HepG2 (cell line): ENCODE data around the gene ARHGAP21. TPM values are rescaled to one million over a fixed set of nuclear protein-coding genes. Genes with fewer than 3 reads are reported as not detected.

ENCODE experiments used
- ATAC-seq: fragments of 200-7000 bp; cut with Tn5 transposase; 3 replicates; pipeline ENCODE4 v1.9.1; 2020; ENCODE audit warnings: mild to moderate bottlenecking, moderate library complexity
- BruUV-seq: library from RNA; stranded (reverse); fragments of 400-500 nt; replicated peaks from 2 replicates; lab custom pipeline; 2021; lab: Mats Ljungman, UMichigan
- CTCF ChIA-PET: fragments of 300-600 bp; formaldehyde crosslinking; extraction: SDS; loops from one replicate; lab custom pipeline; 2021; ENCODE audit warnings: low total read pairs, inconsistent platforms, low intra/inter-chr PET ratio; lab: Yijun Ruan, JAX
- POLR2A ChIA-PET: fragments of 350-600 bp; sonication (Branson Sonifier 250); formaldehyde crosslinking; loops from one replicate; lab custom pipeline; 2020; ENCODE audit warnings: antibody characterized with exemption, inconsistent platforms; lab: Yijun Ruan, JAX
- DNase-seq: peaks from one replicate; pipeline ENCODE4 v3.0.0-alpha.2; 2015; ENCODE audit warnings: low spot score
- FAIRE-seq: peaks from 3 replicates; lab custom pipeline; 2011; peaks lifted over from hg19 to GRCh38; lab: Jason Lieb, UNC
- H2AFZ ChIP-seq: one replicate; pipeline ENCODE4 v1.6.1; 2011; ENCODE audit warnings: low read length, inconsistent platforms
- H3K27ac ChIP-seq: fragments of 300-600 bp; 3 replicates; pipeline ENCODE4 v1.8.0; 2011; ENCODE audit warnings: mixed run types, mild to moderate bottlenecking, mixed read lengths, low read length, inconsistent platforms; ENCODE audit not compliant: insufficient read depth; ENCODE audit errors: extremely low read length
- H3K27me3 ChIP-seq, 2 experiments: fragments of 200-600 bp in 1 of 2; 2 replicates in 1 of 2; 3 replicates in 1 of 2; pipeline versions ENCODE4 v1.6.0 to v1.8.0; 2011; ENCODE audit warnings: low read length in 2 of 2, mild to moderate bottlenecking in 2 of 2, moderate library complexity in 2 of 2, inconsistent platforms in 1 of 2; ENCODE audit not compliant: insufficient read depth in 2 of 2, control insufficient read depth in 1 of 2
- H3K36me3 ChIP-seq, 2 experiments: fragments of 200-600 bp in 1 of 2; replicated peaks in 1 of 2; 2 replicates in 1 of 2; 3 replicates in 1 of 2; pipeline versions ENCODE4 v1.5.1 to v1.8.0; 2011; ENCODE audit warnings: low read length in 2 of 2, inconsistent platforms in 1 of 2; ENCODE audit not compliant: insufficient read depth in 2 of 2, control insufficient read depth in 1 of 2
- H3K4me1 ChIP-seq: 2 replicates; pipeline ENCODE4 v1.5.1; 2012; ENCODE audit warnings: low read length, inconsistent platforms; ENCODE audit not compliant: insufficient read depth
- H3K4me2 ChIP-seq: 2 replicates; pipeline ENCODE4 v1.6.0; 2011; ENCODE audit warnings: low read depth, low read length, inconsistent platforms
- H3K4me3 ChIP-seq, 3 experiments: fragments of 200-600 bp in 1 of 3; sonication (generic), shearing (Covaris generic) in 1 of 3; replicated peaks in 1 of 3; 2 replicates each; pipeline ENCODE4 v1.5.1; 2011 to 2016; ENCODE audit warnings: low read length in 3 of 3, inconsistent platforms in 2 of 3, low read depth in 2 of 3, mild to moderate bottlenecking in 2 of 3, control low read depth in 1 of 3, mixed read lengths in 1 of 3; ENCODE audit not compliant: insufficient read depth in 1 of 3
- H3K79me2 ChIP-seq: one replicate; pipeline ENCODE4 v1.6.1; 2011; ENCODE audit warnings: low read length, inconsistent platforms; ENCODE audit not compliant: insufficient read depth
- H3K9ac ChIP-seq: 2 replicates; pipeline ENCODE4 v1.6.0; 2011; ENCODE audit warnings: mild to moderate bottlenecking, low read depth, low read length, inconsistent platforms; ENCODE audit not compliant: insufficient read depth
- H3K9me3 ChIP-seq: 2 replicates; pipeline ENCODE4 v1.5.1; 2012; ENCODE audit warnings: mild to moderate bottlenecking, low read length
- H4K20me1 ChIP-seq: 2 replicates; pipeline ENCODE4 v1.6.0; 2011; ENCODE audit warnings: inconsistent platforms, mild to moderate bottlenecking, low read length, moderate library complexity; ENCODE audit not compliant: insufficient read depth
- AHR ChIP-seq: IDR thresholded peaks from 2 replicates; pipeline ENCODE4 v1.6.1; 2018; ENCODE audit warnings: missing genetic modification reagents, missing compliant biosample characterization
- ARNTL ChIP-seq: sonication (generic); formaldehyde crosslinking; IDR thresholded peaks from 2 replicates; pipeline ENCODE4 v1.4.0; 2020; ENCODE audit warnings: mild to moderate bottlenecking, missing genetic modification reagents
- DMAP1 ChIP-seq: IDR thresholded peaks from 2 replicates; pipeline ENCODE4 v1.6.1; 2016
- ERF ChIP-seq: IDR thresholded peaks from 2 replicates; pipeline ENCODE4 v1.6.1; 2018; ENCODE audit warnings: missing biosample characterization, missing genetic modification reagents
- FOXO1 ChIP-seq: sonication (generic); formaldehyde crosslinking; IDR thresholded peaks from 2 replicates; pipeline ENCODE4 v1.4.0; 2020; ENCODE audit warnings: missing genetic modification reagents
- FOXO4 ChIP-seq: sonication (generic); formaldehyde crosslinking; conservative IDR thresholded peaks from 2 replicates; pipeline ENCODE4 v1.8.1; 2023; ENCODE audit warnings: missing genetic modification reagents
- HES4 ChIP-seq: sonication (generic); formaldehyde crosslinking; IDR thresholded peaks from 2 replicates; pipeline ENCODE4 v1.9.0; 2021; ENCODE audit warnings: mild to moderate bottlenecking, missing genetic modification reagents, borderline replicate concordance
- HNRNPK ChIP-seq: fragments of 200-400 bp; formaldehyde crosslinking; IDR thresholded peaks from 2 replicates; pipeline ENCODE4 v1.6.1; 2018; ENCODE audit warnings: low read length, low read depth, moderate library complexity, mild to moderate bottlenecking; ENCODE audit not compliant: poor library complexity, severe bottlenecking
- MXD1 ChIP-seq: sonication (generic); formaldehyde crosslinking; IDR thresholded peaks from 2 replicates; pipeline ENCODE4 v1.4.0; 2020; ENCODE audit warnings: mild to moderate bottlenecking, missing genetic modification reagents
- NFIC ChIP-seq: IDR thresholded peaks from 2 replicates; pipeline ENCODE4 v1.6.1; 2012; ENCODE audit warnings: mild to moderate bottlenecking, low read length, inconsistent platforms
- NRL ChIP-seq: sonication (generic); formaldehyde crosslinking; IDR thresholded peaks from 2 replicates; pipeline ENCODE4 v1.5.0; 2020; ENCODE audit warnings: missing genetic modification reagents, mild to moderate bottlenecking, moderate library complexity, borderline replicate concordance
- POLR2A ChIP-seq, 2 experiments: IDR thresholded peaks; 2 replicates each; pipeline ENCODE4 v1.6.1; 2011; ENCODE audit warnings: low read depth in 2 of 2, low read length in 2 of 2, mild to moderate bottlenecking in 1 of 2, moderate library complexity in 1 of 2; ENCODE audit not compliant: insufficient read depth in 1 of 2
- RAD51 ChIP-seq: fragments of 450-650 bp; IDR thresholded peaks from 2 replicates; pipeline ENCODE4 v1.6.1; 2016; ENCODE audit warnings: borderline replicate concordance
- ZNF335 ChIP-seq: sonication (generic); formaldehyde crosslinking; IDR thresholded peaks from 2 replicates; pipeline ENCODE4 v1.4.0; 2020; ENCODE audit warnings: missing genetic modification reagents
- ZNF563 ChIP-seq: sonication (generic); formaldehyde crosslinking; IDR thresholded peaks from 2 replicates; pipeline ENCODE4 v1.8.0; 2022; ENCODE audit warnings: mild to moderate bottlenecking, moderate library complexity, missing genetic modification reagents
- ZNF644 ChIP-seq: IDR thresholded peaks from 2 replicates; pipeline ENCODE4 v1.6.1; 2016; ENCODE audit warnings: low read depth
- ZNF747 ChIP-seq: sonication (generic); formaldehyde crosslinking; IDR thresholded peaks from 2 replicates; pipeline ENCODE4 v1.8.1; 2023; ENCODE audit warnings: missing genetic modification reagents, mild to moderate bottlenecking, borderline replicate concordance
- WGBS: methylation state at CpG from one replicate; pipeline ENCODE4 v1.1.6; 2017; ENCODE audit warnings: low lambda C conversion rate; 5-methylcytosine and 5-hydroxymethylcytosine counted together
- in situ Hi-C: cut with HindIII; loops from 2 replicates; pipeline ENCODE4 v1.10.0; 2017; ENCODE audit warnings: low pct_unique_long_range_greater_than_20kb; ENCODE audit not compliant: extremely low pct_ligation_motif_present
- intact Hi-C: fragments of 100-400 bp; cut with micrococcal nuclease; formaldehyde crosslinking; loops from one replicate; pipeline ENCODE4 v1.10.0; 2022; ENCODE audit not compliant: unreplicated experiment
- polyA plus RNA-seq, 8 experiments: library from polyadenylated mRNA; depleted of rRNA in 3 of 8; stranded (reverse) in 7 of 8; unstranded in 1 of 8; fragments of >200 nt; fragmentation: Illumina TruSeq in 4 of 8; extraction: Trizol in 4 of 8; gene quantifications; 2 replicates each; pipeline versions ENCODE4 v1.2.1 to v1.2.3, GENCODE V29; 2011 to 2016; ENCODE audit warnings: low read depth in 4 of 8, missing spikeins in 1 of 8, mixed read lengths in 1 of 8; ENCODE audit not compliant: insufficient read depth in 1 of 8
- total RNA-seq, 5 experiments: library from RNA; depleted of rRNA; stranded (reverse); fragments of >200 nt; fragmentation: Illumina TruSeq; extraction: Trizol; gene quantifications; 2 replicates each; pipeline ENCODE4 v1.2.3, GENCODE V29; 2016; ENCODE audit warnings: low read depth in 1 of 5
- TF ChIP-seq, protein P1 (sequence below): sonication (generic); formaldehyde crosslinking; IDR thresholded peaks from 2 replicates; pipeline ENCODE4 v1.5.0; 2020; ENCODE audit warnings: missing genetic modification reagents
- TF ChIP-seq, protein P2 (sequence below): sonication (generic); formaldehyde crosslinking; IDR thresholded peaks from 2 replicates; pipeline ENCODE4 v1.9.0; 2021; ENCODE audit warnings: missing genetic modification reagents, borderline replicate concordance

Gene ARHGAP21
- total and polyA plus RNA-seq, 2 of the 13 experiments (the other 11 are each of a cell fraction or from before 2014, with no cell fraction given) = 23.9 to 26.6 TPM

DNA sequence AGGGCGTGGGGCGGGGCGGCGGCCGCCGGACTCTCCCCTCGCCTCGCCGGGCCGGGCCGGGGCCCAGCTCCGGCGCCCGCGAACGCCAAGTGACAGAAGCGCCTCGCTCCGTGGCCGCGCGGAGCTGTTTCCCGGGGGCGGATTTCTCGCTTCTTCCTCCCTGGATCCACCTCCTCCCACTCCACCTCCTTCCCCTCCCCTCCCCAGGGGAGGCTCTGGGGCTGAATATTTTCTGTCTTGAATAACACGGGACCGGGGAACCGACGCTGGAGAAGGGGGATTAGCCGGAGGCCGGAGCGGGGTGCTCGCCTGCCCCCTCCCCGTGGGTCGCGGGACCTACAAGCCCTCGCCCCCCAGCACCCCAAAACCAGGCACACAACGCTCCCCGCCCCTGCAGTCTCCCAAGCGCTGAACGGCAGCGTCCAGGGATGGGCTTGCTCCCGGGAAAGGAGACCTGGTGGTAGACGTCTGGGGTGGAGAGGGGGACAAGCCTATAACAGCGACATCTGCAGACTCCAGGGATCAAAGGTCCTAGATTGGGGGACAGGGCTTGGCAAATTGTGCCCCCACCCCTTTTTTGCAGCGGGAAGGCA is at the start of gene ARHGAP21 (continued):
- TF ChIP-seq FOXO4 (CRISPR knock-in tag) (no peak), HNRNPK (peak; percentile 3), MXD1 (CRISPR knock-in tag) (0 out of 2 replicates have a peak, but pooled peaks have one; percentile 13), DMAP1 (0 out of 2 replicates have a peak, but pooled peaks have one; percentile 6), NRL (CRISPR knock-in tag) (peak; percentile 43; the same call in 1 of the 2 replicates), AHR (peak; percentile 48; the same call in 1 of the 2 replicates)
- TF ChIP-seq, protein P1, sequence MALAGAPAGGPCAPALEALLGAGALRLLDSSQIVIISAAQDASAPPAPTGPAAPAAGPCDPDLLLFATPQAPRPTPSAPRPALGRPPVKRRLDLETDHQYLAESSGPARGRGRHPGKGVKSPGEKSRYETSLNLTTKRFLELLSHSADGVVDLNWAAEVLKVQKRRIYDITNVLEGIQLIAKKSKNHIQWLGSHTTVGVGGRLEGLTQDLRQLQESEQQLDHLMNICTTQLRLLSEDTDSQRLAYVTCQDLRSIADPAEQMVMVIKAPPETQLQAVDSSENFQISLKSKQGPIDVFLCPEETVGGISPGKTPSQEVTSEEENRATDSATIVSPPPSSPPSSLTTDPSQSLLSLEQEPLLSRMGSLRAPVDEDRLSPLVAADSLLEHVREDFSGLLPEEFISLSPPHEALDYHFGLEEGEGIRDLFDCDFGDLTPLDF (CRISPR knock-in tag) = no peak

GRCh38 chr10:24771943-24772694 is 48.4 kb upstream of the ARHGAP21 start:
- H3K27ac ChIP-seq = no peak overlapping the region
- no peak for ATAC-seq
- H3K27me3 ChIP-seq = no peaks in the 10 kb centered on the region
- no peaks in the 10 kb centered on the region for H3K9me3 ChIP-seq
- H3K4me3 ChIP-seq = no peak overlapping the region
- no peaks in the 10 kb centered on the region for H3K4me1 ChIP-seq
- POLR2A ChIA-PET = no interaction called here
- no peak overlapping the region for H3K4me2 ChIP-seq
- H2AFZ ChIP-seq = no peak overlapping the region
- no peaks in the 10 kb centered on the region for H3K36me3 ChIP-seq
- CTCF ChIA-PET = no interaction called here
- BruUV-seq = no TSS peak
- intact Hi-C loops (no loop called here), in situ Hi-C loops (no loop called here)
- no peaks in the 10 kb centered on the region for H4K20me1 ChIP-seq
- no peaks in the 10 kb centered on the region for H3K79me2 ChIP-seq
- no peak overlapping the region for H3K9ac ChIP-seq
- 0% methylated on average over 1 of the region's 1 CpG for WGBS
- DNase-seq = no peak
- FAIRE-seq = no peak
- TF ChIP-seq ZNF644 (CRISPR knock-in tag) (no peak), ZNF563 (CRISPR knock-in tag) (no peak), POLR2A (IDR thresholded peaks at IDR 0.05; ENCODE audit: insufficient read depth in 1 of 2, low read depth in 2 of 2, low read length in 2 of 2) (no peak), ERF (CRISPR knock-in tag) (no peak), ARNTL (CRISPR knock-in tag) (no peak), RAD51 (no peak), ZNF335 (CRISPR knock-in tag) (no peak), NFIC (no peak), ZNF747 (no peak), FOXO1 (CRISPR knock-in tag) (no peak), HES4 (no peak)
- TF ChIP-seq, protein P2, sequence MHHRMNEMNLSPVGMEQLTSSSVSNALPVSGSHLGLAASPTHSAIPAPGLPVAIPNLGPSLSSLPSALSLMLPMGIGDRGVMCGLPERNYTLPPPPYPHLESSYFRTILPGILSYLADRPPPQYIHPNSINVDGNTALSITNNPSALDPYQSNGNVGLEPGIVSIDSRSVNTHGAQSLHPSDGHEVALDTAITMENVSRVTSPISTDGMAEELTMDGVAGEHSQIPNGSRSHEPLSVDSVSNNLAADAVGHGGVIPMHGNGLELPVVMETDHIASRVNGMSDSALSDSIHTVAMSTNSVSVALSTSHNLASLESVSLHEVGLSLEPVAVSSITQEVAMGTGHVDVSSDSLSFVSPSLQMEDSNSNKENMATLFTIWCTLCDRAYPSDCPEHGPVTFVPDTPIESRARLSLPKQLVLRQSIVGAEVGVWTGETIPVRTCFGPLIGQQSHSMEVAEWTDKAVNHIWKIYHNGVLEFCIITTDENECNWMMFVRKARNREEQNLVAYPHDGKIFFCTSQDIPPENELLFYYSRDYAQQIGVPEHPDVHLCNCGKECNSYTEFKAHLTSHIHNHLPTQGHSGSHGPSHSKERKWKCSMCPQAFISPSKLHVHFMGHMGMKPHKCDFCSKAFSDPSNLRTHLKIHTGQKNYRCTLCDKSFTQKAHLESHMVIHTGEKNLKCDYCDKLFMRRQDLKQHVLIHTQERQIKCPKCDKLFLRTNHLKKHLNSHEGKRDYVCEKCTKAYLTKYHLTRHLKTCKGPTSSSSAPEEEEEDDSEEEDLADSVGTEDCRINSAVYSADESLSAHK (CRISPR knock-in tag) = no peak
